Osteocyte (in vitro differentiated cells): ENCODE data around the gene ZNF592. TPM values are rescaled to one million over a fixed set of nuclear protein-coding genes. Genes with fewer than 3 reads are reported as not detected.

Experiments used
- DNase-seq: peaks from one replicate; pipeline ENCODE4 v3.0.0; 2021; ENCODE audit warnings: mixed read lengths; ENCODE audit not compliant: unreplicated experiment; ENCODE audit errors: extremely low spot score
- H3K27ac Mint-ChIP-seq: one replicate; pipeline ENCODE4 v1.8.0; 2021; ENCODE audit warnings: mild to moderate bottlenecking, mixed read lengths; ENCODE audit not compliant: unreplicated experiment
- H3K27me3 Mint-ChIP-seq: one replicate; pipeline ENCODE4 v1.8.0; 2021; ENCODE audit warnings: mixed read lengths; ENCODE audit not compliant: unreplicated experiment
- H3K36me3 Mint-ChIP-seq: one replicate; pipeline ENCODE4 v1.8.0; 2021; ENCODE audit warnings: mixed read lengths; ENCODE audit not compliant: unreplicated experiment
- H3K4me1 Mint-ChIP-seq: one replicate; pipeline ENCODE4 v1.8.0; 2021; ENCODE audit warnings: mixed read lengths; ENCODE audit not compliant: unreplicated experiment
- H3K4me3 Mint-ChIP-seq: one replicate; pipeline ENCODE4 v1.8.0; 2021; ENCODE audit warnings: mild to moderate bottlenecking, moderate library complexity, mixed read lengths; ENCODE audit not compliant: unreplicated experiment
- H3K9me3 Mint-ChIP-seq: one replicate; pipeline ENCODE4 v1.8.0; 2021; ENCODE audit warnings: mixed read lengths; ENCODE audit not compliant: unreplicated experiment
- total RNA-seq: library from RNA; stranded (reverse); gene quantifications from 2 replicates; pipeline ENCODE4 v1.2.1, GENCODE V29; 2021
- TF ChIP-seq, protein P1 (sequence below): fragments of 200-600 bp; sonication (generic); IDR thresholded peaks from 2 replicates; pipeline ENCODE4 v1.5.0; 2021; ENCODE audit warnings: antibody characterized with exemption, mild to moderate bottlenecking, moderate library complexity

The ZNF592 gene
- total RNA-seq, 1 donor from 2014 or later: 30.1 TPM

DNA sequence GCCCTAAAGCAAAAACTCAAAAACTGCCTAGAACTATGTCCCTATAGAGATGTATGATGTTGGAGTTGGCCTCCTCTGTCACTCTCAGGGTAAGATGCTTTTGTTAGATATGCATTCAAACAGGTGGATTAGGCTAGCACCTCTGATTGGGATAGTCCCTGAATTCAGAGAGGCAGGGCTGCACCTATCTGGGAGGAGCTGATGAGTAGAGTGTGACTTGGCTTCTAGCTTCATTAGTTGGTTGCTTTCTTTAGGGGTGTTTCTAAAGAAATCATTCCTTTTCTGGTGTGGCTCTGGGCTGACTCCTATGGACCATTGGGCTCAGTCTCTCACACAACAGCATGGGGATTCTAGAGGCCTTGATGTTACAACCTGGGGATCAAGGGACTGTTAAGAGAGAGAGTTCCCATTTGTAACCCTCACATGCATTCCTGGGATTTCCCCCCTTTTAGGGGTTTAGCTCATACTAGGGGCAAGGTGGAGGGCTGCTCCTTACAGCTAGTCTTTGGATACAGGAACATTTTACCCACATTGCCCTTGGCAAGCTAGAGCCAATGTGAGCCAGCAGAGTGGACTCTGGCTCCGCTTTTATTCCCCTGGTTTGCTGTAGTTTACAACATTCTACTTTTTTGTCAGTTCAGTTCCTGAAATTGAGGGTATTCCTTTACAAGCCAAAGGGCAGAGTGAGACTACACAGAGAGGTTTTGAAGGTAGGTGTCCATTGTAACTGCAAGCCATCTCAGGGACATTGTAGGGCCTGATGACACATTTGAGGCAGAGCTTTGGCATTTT is 7.5 kb downstream of the ZNF592 start:
- no peak for DNase-seq
- Mint-ChIP-seq H3K4me3 (no peak overlapping the region), H3K36me3 (peaks cover 2% of the 10 kb centered on the region), H3K4me1 (peaks cover 28% of the 10 kb centered on the region), H3K27me3 (no peaks in the 10 kb centered on the region), H3K9me3 (no peaks in the 10 kb centered on the region), H3K27ac (peak overlapping the region; percentile 36)
- TF ChIP-seq, protein P1, sequence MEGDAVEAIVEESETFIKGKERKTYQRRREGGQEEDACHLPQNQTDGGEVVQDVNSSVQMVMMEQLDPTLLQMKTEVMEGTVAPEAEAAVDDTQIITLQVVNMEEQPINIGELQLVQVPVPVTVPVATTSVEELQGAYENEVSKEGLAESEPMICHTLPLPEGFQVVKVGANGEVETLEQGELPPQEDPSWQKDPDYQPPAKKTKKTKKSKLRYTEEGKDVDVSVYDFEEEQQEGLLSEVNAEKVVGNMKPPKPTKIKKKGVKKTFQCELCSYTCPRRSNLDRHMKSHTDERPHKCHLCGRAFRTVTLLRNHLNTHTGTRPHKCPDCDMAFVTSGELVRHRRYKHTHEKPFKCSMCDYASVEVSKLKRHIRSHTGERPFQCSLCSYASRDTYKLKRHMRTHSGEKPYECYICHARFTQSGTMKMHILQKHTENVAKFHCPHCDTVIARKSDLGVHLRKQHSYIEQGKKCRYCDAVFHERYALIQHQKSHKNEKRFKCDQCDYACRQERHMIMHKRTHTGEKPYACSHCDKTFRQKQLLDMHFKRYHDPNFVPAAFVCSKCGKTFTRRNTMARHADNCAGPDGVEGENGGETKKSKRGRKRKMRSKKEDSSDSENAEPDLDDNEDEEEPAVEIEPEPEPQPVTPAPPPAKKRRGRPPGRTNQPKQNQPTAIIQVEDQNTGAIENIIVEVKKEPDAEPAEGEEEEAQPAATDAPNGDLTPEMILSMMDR: no peak

DNA sequence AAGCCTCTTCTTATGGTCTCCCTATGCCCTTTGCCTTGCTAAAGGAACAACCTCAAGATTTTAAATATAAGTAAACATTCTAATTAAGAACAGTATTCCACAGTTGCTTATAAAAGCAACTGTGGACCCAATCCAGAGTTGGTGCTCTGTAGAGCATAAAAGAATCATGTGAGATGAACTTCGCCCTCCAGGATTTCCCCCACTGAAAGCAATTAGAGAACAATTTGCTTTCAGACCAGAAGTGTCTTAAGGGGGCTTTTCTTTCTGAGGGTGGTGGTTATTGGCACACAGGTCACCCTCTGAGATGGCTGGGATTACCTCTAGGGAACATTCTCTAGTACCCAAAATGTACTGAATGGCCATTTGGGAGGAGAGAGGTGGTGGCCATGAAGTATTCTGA is 10.6 kb downstream of the ZNF592 start:
- H3K9me3 Mint-ChIP-seq: no peaks in the 10 kb centered on the region
- DNase-seq: no peak
- no peaks in the 10 kb centered on the region for H3K27me3 Mint-ChIP-seq
- TF ChIP-seq, protein P1: no peak
- no peak overlapping the region for H3K4me3 Mint-ChIP-seq
- H3K36me3 Mint-ChIP-seq: no peaks in the 10 kb centered on the region
- H3K4me1 Mint-ChIP-seq: peaks cover 6% of the 10 kb centered on the region
- H3K27ac Mint-ChIP-seq: no peak overlapping the region

DNA sequence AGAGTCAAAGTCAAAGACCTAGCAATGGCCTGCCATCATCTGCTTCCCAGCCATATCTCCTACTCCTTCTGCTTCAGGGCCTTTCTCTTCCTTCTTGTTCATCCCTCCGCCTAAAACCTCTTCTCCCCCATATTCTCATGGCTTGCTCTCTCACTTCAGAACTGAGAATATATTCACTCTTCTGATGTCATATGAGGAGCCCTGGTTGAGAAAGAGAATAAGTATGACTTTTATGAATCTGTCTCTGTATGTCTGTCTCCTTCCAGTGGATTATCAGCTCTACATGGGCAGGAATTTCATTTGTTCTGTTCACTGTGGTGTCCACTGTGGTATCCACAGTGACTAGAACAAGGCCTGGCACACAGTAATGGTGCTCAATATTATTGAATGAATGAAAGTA is 11.8 kb downstream of the ZNF592 start:
- DNase-seq: no peak
- Mint-ChIP-seq H3K9me3 (no peaks in the 10 kb centered on the region), H3K27ac (no peak overlapping the region), H3K36me3 (no peaks in the 10 kb centered on the region), H3K4me3 (no peak overlapping the region), H3K4me1 (peaks cover 11% of the 10 kb centered on the region), H3K27me3 (no peaks in the 10 kb centered on the region)
- TF ChIP-seq, protein P1: no peak

DNA sequence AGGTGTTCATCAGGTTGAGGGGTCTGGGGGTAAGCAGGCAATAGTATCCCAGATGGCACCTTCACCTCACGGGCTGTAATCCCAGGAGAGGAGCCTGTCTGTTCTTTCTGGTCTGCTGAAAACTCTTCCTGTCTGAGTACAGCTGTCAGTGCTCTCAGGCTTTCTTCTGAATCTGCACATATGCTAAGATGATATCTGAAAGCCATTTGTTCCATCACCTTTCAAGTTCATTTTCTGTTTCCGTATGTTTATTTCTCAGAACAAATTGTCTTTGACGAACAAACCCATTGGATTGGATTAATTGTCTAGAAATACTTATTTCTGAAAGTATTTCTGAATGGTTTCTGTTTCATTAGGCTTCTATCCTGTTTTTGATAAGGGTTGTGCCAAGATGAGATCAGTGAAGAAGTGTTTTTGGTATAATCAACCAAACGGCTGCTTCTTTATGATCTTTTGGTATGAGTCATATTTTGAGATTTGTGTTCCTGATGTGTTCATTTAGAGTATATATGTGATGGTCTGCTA is 13.3 kb downstream of the ZNF592 start:
- H3K36me3 Mint-ChIP-seq: peaks cover 4% of the 10 kb centered on the region
- DNase-seq: no peak
- no peaks in the 10 kb centered on the region for H3K9me3 Mint-ChIP-seq
- no peak overlapping the region for H3K4me3 Mint-ChIP-seq
- TF ChIP-seq, protein P1: no peak
- no peak overlapping the region for H3K27ac Mint-ChIP-seq
- H3K27me3 Mint-ChIP-seq: no peaks in the 10 kb centered on the region
- H3K4me1 Mint-ChIP-seq: peaks cover 7% of the 10 kb centered on the region

DNA sequence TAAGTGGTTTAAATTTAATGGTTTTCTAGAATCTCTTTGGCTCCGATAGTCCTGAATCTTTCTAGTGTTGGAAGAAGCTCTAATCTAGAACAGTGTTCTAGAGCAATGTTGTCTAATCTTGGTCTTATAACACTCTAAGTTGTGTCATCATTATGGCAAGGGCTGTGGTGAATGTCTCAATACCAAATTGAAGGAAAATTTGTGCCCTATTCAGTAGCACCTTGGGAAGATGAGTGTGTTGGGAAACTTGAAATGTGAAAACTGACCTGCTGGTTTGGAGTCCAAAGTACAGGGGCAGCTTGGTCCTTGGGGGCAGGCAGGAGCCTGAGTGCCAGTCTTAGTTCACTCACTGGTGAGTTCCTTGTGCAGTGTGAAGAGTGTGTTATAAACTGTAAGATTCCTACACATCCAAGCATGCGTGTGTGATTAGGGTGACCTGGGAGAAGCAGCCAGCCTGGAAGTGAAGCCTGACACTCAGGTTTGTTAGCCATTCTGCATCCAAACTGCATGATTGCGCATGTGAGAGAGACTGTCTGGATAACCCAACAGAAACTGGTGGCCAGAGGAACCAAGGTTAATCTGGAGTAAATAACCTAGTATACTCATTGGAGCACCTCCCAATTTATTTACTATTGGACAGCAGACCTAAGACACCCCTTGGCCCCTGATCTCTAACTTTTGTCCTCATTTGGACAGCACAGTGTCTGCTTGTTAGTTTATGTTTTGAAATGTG is 14.6 kb downstream of the ZNF592 start:
- Mint-ChIP-seq H3K9me3 (no peaks in the 10 kb centered on the region), H3K27me3 (no peaks in the 10 kb centered on the region), H3K4me3 (no peak overlapping the region), H3K36me3 (peaks cover 10% of the 10 kb centered on the region), H3K4me1 (peaks cover 5% of the 10 kb centered on the region), H3K27ac (no peak overlapping the region)
- TF ChIP-seq, protein P1: no peak
- DNase-seq: no peak
